ENCODE data around the gene CANX.

Gene CANX

DNA sequence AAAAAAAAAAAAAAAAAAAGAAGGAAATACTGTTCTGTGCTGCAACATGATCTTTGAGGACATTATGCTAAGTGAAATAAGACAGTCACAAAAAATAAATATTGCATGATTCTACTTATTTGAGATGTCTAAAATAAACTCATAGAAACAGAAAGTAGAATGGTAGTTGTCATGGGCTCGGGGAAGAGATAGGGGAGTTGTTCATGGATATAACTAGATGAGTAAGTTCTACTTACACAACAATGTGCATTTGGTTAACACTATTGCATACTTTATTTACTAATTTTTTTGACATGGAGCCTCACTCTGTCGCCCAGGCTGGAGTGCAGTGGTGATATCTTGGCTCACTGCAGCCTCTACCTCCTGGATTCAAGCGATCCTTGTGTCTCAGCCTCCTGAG, 49.0 kb downstream of the CANX start:
- Histone ChIP-seq H3K36me3 (ENCODE audit: control insufficient read depth, insufficient read depth, low read length) (peaks cover 5% of the 10 kb centered on the region), H3K27me3 (replicated peaks; ENCODE audit: control insufficient read depth, insufficient read depth, low read length, poor library complexity, severe bottlenecking) (no peaks in the 10 kb centered on the region), H3K9me3 (ENCODE audit: control insufficient read depth, low read length) (no peaks in the 10 kb centered on the region), H3K27ac (ENCODE audit: insufficient read depth, low read length, poor library complexity, severe bottlenecking) (no peak overlapping the region), H3K4me3 (ENCODE audit: insufficient read depth, low read depth, low read length, poor library complexity, severe bottlenecking) (no peak overlapping the region), H3K4me1 (ENCODE audit: control insufficient read depth, insufficient read depth, low read length, poor library complexity, severe bottlenecking) (no peaks in the 10 kb centered on the region)
- DNase-seq: no peak

DNA sequence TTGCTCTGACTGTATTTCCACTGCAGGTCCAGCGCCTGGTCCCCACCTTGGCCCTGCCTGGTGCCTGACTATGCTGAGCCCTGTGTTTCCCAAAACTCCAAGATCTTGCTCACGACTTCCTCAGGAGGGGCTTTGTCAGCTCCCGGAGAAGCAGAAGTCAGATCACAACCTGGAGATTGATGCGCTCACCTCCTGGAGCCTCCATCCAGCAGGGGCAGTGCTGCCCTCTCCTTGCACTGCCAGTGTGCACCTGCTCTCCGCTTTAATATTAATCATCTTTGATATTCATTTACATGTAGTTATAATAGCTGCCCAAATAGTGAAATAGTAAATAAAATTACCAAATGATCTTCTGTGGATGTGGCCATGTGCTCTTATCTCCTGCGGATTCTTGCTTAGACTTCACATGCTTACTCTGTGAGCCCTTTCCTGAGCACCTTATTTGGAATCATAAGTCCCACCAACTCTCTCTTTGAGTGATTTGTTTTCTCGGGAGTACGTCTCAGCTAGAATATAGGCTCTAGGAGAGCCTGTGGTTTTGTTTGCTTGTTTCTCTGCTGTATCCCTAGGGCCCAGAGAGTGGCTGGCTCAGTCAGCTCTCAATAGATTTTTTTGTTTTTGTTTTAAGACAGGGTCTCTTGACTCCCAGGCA, 51.2 kb downstream of the CANX start:
- H3K36me3 ChIP-seq (ENCODE audit: control insufficient read depth, insufficient read depth, low read length): peaks cover 5% of the 10 kb centered on the region
- H3K4me3 ChIP-seq (ENCODE audit: insufficient read depth, low read depth, low read length, poor library complexity, severe bottlenecking): no peak overlapping the region
- H3K9me3 ChIP-seq (ENCODE audit: control insufficient read depth, low read length): no peaks in the 10 kb centered on the region
- DNase-seq: no peak
- no peak overlapping the region for H3K27ac ChIP-seq (ENCODE audit: insufficient read depth, low read length, poor library complexity, severe bottlenecking)
- peaks cover 6% of the 10 kb centered on the region for H3K4me1 ChIP-seq (ENCODE audit: control insufficient read depth, insufficient read depth, low read length, poor library complexity, severe bottlenecking)
- H3K27me3 ChIP-seq (replicated peaks; ENCODE audit: control insufficient read depth, insufficient read depth, low read length, poor library complexity, severe bottlenecking): no peaks in the 10 kb centered on the region

DNA sequence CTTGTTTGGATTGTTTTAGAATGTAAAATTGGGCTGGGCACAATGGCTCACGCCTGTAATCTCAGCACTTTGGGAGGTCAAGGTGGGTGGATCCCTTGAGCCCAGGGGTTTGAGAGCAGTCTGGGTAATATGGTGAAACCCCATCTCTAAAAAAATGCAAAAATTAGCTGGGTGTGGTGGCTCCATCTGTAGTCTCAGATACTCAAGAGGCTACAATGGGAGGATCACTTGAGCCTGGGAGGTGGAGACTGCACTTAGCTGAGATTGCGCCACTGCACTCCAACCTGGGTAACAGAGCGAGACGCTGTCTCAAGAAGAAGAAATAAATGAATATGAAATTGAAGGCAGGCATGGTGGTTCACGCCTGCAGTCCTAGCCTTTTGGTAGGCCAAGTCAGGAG, 55.2 kb downstream of the CANX start:
- peaks cover 5% of the 10 kb centered on the region for H3K36me3 ChIP-seq (ENCODE audit: control insufficient read depth, insufficient read depth, low read length)
- DNase-seq: no peak
- no peak overlapping the region for H3K27ac ChIP-seq (ENCODE audit: insufficient read depth, low read length, poor library complexity, severe bottlenecking)
- no peaks in the 10 kb centered on the region for H3K27me3 ChIP-seq (replicated peaks; ENCODE audit: control insufficient read depth, insufficient read depth, low read length, poor library complexity, severe bottlenecking)
- H3K4me1 ChIP-seq (ENCODE audit: control insufficient read depth, insufficient read depth, low read length, poor library complexity, severe bottlenecking): peaks cover 6% of the 10 kb centered on the region
- H3K4me3 ChIP-seq (ENCODE audit: insufficient read depth, low read depth, low read length, poor library complexity, severe bottlenecking): no peak overlapping the region
- H3K9me3 ChIP-seq (ENCODE audit: control insufficient read depth, low read length): no peaks in the 10 kb centered on the region

DNA sequence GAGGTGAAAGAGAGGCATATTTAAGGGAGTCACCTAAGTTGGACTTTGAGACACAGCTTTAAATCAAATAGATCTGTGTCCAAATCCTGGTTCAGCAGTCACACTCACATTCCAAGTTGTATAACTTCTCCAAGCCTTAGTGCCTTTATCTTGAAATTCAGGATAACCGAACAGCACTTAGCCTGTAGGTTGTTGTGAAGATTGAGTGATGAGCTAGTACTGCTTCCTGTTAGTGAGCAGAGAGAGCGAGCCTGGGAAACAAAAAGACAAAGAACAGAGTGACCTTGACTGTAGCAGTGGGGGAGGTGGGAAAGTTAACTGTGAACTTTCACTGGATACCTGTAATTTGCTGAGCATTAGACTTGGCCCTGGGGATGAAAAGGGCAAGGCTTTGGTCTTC, 56.3 kb downstream of the CANX start:
- no peaks in the 10 kb centered on the region for H3K9me3 ChIP-seq (ENCODE audit: control insufficient read depth, low read length)
- peak overlapping the region; percentile 12 for H3K27ac ChIP-seq (ENCODE audit: insufficient read depth, low read length, poor library complexity, severe bottlenecking)
- no peaks in the 10 kb centered on the region for H3K27me3 ChIP-seq (replicated peaks; ENCODE audit: control insufficient read depth, insufficient read depth, low read length, poor library complexity, severe bottlenecking)
- no peak overlapping the region for H3K4me3 ChIP-seq (ENCODE audit: insufficient read depth, low read depth, low read length, poor library complexity, severe bottlenecking)
- peaks cover 6% of the 10 kb centered on the region for H3K4me1 ChIP-seq (ENCODE audit: control insufficient read depth, insufficient read depth, low read length, poor library complexity, severe bottlenecking)
- DNase-seq: no peak
- H3K36me3 ChIP-seq (ENCODE audit: control insufficient read depth, insufficient read depth, low read length): no peaks in the 10 kb centered on the region

DNA sequence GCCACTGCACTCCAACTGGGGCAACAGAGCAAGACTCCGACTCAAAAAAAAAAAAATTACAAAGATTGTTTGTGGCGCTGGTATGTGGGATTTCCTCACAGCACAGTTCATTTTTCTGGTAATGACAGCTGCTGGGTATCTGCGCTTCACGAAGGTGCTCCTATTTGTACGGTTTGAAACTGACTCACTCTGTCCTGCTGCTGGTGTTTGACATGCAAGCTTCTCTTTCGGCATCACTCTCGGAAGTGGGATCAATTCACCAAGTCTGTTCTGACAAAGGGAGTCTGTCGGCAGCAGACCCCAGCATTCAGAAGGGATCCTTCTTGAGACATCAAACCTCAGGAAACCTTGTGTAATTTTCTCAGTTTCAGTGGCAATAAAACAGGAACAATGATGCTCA, 60.2 kb downstream of the CANX start:
- DNase-seq: no peak
- no peak overlapping the region for H3K4me3 ChIP-seq (ENCODE audit: insufficient read depth, low read depth, low read length, poor library complexity, severe bottlenecking)
- H3K27me3 ChIP-seq (replicated peaks; ENCODE audit: control insufficient read depth, insufficient read depth, low read length, poor library complexity, severe bottlenecking): no peaks in the 10 kb centered on the region
- peaks cover 13% of the 10 kb centered on the region for H3K4me1 ChIP-seq (ENCODE audit: control insufficient read depth, insufficient read depth, low read length, poor library complexity, severe bottlenecking)
- H3K27ac ChIP-seq (ENCODE audit: insufficient read depth, low read length, poor library complexity, severe bottlenecking): no peak overlapping the region
- no peaks in the 10 kb centered on the region for H3K36me3 ChIP-seq (ENCODE audit: control insufficient read depth, insufficient read depth, low read length)
- no peaks in the 10 kb centered on the region for H3K9me3 ChIP-seq (ENCODE audit: control insufficient read depth, low read length)

DNA sequence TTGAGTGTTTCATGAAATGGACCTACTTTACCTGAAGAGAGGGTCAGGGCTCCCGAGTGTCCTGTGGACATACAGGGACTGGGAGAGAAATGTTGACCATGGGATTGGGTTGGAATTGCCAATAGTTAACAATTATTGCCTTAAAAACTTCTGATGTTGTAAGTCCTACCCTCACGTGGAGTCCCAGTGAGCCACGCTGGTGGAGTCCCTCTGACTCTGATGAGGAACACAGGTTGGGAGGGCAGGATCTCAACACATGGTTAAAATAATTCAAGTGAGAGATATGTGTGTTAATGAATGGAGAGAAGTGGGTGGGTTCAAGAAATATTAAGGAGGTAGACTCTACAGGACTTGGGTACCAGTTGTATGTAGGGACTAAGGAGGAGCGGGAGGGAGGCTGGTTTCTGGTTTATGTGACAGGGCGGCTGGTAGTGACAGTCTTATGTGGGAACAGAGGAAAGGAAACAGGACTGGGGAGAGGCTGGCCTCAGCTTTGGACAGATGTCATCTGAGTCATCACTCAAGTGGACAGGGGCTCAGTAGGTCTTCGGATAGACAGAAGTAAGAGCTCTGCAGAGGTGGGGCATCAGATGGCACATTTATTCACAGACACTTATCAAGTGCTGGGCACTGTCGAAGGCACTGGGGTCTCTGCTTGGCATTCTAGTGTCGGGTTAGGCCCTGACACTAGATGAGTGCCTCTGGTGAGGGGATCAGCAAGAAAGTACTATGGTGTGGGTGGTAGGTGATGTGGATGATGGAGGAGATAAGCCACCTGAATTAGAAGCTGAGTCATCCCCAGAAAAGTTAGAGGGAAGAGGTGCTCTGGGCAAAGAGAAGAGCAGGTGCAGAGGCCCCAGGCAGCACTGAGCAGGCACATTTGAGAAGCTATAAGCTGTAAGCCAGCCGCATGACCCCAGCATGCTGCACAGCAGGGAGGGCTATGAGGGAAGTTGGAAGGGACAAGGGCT, 61.1 kb downstream of the CANX start:
- peaks cover 7% of the 10 kb centered on the region for H3K4me1 ChIP-seq (ENCODE audit: control insufficient read depth, insufficient read depth, low read length, poor library complexity, severe bottlenecking)
- H3K36me3 ChIP-seq (ENCODE audit: control insufficient read depth, insufficient read depth, low read length): no peaks in the 10 kb centered on the region
- H3K27ac ChIP-seq (ENCODE audit: insufficient read depth, low read length, poor library complexity, severe bottlenecking): no peak overlapping the region
- no peaks in the 10 kb centered on the region for H3K9me3 ChIP-seq (ENCODE audit: control insufficient read depth, low read length)
- no peaks in the 10 kb centered on the region for H3K27me3 ChIP-seq (replicated peaks; ENCODE audit: control insufficient read depth, insufficient read depth, low read length, poor library complexity, severe bottlenecking)
- no peak overlapping the region for H3K4me3 ChIP-seq (ENCODE audit: insufficient read depth, low read depth, low read length, poor library complexity, severe bottlenecking)
- no peak for DNase-seq

DNA sequence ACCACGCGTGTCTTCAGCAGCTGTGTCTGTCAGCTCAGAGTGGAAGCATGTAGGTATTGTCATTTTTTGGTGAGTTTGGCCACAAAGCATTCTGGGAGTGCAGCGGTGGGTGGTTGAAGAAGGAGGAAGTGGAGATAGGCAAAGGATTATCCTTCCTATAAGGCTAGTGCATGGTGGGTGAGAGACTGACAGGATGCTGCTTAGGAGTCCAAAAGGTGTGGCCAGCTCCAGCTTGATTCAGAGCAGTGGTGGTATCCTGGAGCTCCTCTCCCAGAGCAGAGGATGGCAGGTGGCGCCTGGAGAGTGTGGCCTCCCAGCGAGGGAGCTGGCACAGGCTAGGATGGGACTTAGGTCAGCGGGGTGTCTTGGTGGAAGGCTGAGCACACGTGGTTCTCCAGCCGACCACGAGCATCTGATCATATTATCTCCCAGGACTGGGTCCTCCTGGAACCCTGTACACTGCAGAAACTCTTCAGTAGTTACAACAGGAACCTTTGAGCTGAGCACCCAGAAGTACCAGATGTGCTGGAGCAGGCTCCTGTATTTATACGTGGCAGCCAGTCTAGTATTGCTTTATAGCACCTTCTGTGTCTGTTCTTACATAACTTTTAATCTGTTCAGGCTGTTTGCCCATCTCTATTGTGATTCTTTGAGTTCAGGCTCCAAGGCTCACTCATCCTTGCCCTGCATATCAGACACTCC, 63.5 kb downstream of the CANX start:
- peak in 2 of 3 donors; percentile 6 to 8 for DNase-seq
- Histone ChIP-seq H3K4me3 (ENCODE audit: insufficient read depth, low read depth, low read length, poor library complexity, severe bottlenecking) (no peak overlapping the region), H3K27ac (ENCODE audit: insufficient read depth, low read length, poor library complexity, severe bottlenecking) (peak overlapping the region; percentile 16), H3K27me3 (replicated peaks; ENCODE audit: control insufficient read depth, insufficient read depth, low read length, poor library complexity, severe bottlenecking) (no peaks in the 10 kb centered on the region), H3K9me3 (ENCODE audit: control insufficient read depth, low read length) (no peaks in the 10 kb centered on the region), H3K36me3 (ENCODE audit: control insufficient read depth, insufficient read depth, low read length) (peaks cover 23% of the 10 kb centered on the region), H3K4me1 (ENCODE audit: control insufficient read depth, insufficient read depth, low read length, poor library complexity, severe bottlenecking) (peaks cover 7% of the 10 kb centered on the region)

DNA sequence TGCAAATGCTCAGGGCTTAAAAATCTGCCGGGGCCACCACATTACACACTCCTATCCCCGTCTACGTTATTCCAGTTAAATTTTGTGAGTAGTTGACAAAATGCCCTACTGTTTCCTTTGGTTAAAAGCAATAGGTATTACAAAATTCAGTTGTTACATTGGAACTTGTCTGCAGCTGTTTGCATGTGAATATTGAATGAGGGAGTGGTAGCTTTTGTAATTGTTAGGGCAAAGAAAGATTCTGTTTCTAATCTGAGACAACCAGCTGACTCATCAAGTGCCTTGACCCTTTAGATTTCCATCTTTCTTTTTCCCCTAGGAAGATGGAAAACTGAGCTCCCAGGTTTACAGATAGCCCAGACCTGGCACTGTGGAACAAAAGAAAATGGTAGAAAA, 64.0 kb downstream of the CANX start:
- Histone ChIP-seq H3K36me3 (ENCODE audit: control insufficient read depth, insufficient read depth, low read length) (peaks cover 23% of the 10 kb centered on the region), H3K4me3 (ENCODE audit: insufficient read depth, low read depth, low read length, poor library complexity, severe bottlenecking) (no peak overlapping the region), H3K4me1 (ENCODE audit: control insufficient read depth, insufficient read depth, low read length, poor library complexity, severe bottlenecking) (peaks cover 7% of the 10 kb centered on the region), H3K27me3 (replicated peaks; ENCODE audit: control insufficient read depth, insufficient read depth, low read length, poor library complexity, severe bottlenecking) (no peaks in the 10 kb centered on the region), H3K9me3 (ENCODE audit: control insufficient read depth, low read length) (no peaks in the 10 kb centered on the region), H3K27ac (ENCODE audit: insufficient read depth, low read length, poor library complexity, severe bottlenecking) (no peak overlapping the region)
- no peak for DNase-seq

DNA sequence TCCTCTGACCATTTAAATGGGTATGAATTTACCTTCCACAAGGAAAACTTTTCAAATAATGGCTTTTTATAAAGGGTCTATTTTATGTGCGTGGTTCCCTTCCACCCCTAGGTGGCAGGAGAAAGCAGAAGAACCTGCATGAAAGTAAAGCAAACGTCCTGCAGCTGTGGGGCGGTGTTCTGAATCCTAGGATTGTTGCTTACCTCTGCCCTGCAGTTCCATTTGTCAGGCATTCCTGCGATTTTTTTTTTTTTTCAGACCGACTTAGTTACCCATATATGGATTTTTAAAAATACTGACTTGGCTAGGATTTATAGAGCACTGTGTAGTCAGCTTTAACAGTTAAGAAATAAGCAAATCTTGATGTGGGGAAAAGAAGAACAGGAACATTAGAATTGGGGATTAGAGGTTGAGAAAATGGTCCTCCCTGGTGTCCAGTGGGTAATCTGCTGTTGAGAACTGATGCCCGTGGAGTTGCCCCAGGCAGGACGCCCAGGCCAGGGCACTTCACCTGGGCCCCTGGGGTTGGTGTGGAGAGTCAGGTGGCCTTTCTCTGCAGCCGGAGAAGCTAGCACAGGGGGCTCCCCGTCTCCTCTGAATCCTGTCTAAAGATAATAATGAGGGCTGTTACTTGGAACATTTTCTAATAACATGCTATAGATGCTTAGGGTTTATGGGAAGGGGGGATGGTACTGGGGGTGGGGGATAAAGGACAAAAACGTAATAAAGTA, 64.6 kb downstream of the CANX start:
- no peak overlapping the region for H3K27ac ChIP-seq (ENCODE audit: insufficient read depth, low read length, poor library complexity, severe bottlenecking)
- H3K36me3 ChIP-seq (ENCODE audit: control insufficient read depth, insufficient read depth, low read length): peaks cover 25% of the 10 kb centered on the region
- DNase-seq: peak; percentile 19 to 40 (median 21)
- H3K27me3 ChIP-seq (replicated peaks; ENCODE audit: control insufficient read depth, insufficient read depth, low read length, poor library complexity, severe bottlenecking): no peaks in the 10 kb centered on the region
- no peaks in the 10 kb centered on the region for H3K9me3 ChIP-seq (ENCODE audit: control insufficient read depth, low read length)
- H3K4me1 ChIP-seq (ENCODE audit: control insufficient read depth, insufficient read depth, low read length, poor library complexity, severe bottlenecking): peaks cover 7% of the 10 kb centered on the region
- no peak overlapping the region for H3K4me3 ChIP-seq (ENCODE audit: insufficient read depth, low read depth, low read length, poor library complexity, severe bottlenecking)

All from effector memory CD4-positive, alpha-beta T cell (primary cell).